ENCODE data around the gene EPHA3.

DNA sequence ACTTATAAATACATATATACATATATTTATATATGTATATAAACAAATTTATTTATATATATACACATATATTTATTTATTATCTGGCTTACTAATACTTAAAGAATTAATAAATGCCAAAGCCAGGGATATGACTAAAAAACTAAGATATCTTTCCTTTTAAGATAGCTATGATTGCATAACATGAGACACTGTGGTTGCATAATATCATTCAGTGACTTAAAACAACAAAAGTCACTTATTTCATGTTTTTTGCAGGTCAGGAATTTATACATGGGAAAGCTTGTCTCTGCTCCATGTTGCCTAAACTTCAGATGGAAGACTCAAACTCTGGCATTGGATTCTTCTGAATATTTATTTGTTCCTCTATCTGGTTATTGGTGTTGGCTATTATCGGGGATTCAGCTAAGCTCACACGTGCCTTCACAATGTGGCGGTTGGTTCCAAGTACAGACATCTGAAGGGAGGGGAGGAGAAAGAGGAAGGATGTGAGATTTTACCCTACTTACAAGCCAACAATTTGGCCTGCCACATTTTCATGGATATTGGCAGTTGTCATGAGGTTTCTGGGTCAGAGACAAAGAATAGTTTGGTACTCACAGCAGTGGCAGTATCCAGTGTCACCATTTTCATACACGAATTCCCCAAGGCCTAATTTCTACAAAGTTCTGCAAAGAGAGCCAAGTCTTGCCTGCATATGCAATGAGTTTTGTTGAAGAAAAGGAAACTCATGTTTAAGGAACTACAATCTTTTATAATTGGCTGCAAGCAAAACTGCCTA lies 381.6 kb downstream of the EPHA3 start:
- TF ChIP-seq POLR2AphosphoS5 (IDR thresholded peaks at IDR 0.05; ENCODE audit: low read depth, low read length), result no peak
- no peak for TF ChIP-seq POLR2A (IDR thresholded peaks at IDR 0.05; ENCODE audit: low read depth, low read length)
- TF ChIP-seq TAF1 (IDR thresholded peaks at IDR 0.05; ENCODE audit: borderline replicate concordance, low read depth, low read length), result no peak
